Measurements from ENCODE around the gene EGF. TPM values are rescaled to one million over a fixed set of nuclear protein-coding genes. Genes with fewer than 3 reads are reported as not detected.

EGF gene
- total RNA-seq, 2 experiments from 2014 or later = not detected

DNA sequence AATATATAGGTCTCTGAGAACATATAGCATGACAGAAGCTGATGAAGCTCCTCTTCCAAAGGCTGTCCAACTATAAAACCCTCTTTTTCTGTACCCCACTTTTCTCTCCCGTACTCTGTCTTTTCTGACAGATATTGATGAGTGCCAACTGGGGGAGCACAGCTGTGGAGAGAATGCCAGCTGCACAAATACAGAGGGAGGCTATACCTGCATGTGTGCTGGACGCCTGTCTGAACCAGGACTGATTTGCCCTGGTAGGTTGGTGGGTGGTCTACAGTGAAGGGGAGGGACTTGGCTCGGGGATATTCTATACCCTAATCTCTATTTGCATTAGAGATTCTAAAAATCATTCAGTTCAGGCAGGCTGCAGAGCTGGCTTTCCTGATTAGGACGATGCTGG lies 80.4 kb downstream of the EGF start:
- Histone ChIP-seq H3K9me2 (ENCODE audit: insufficient read depth, low read length) (no peaks in the 10 kb centered on the region), H3K4me1 (ENCODE audit: insufficient read depth, low read length, poor library complexity, severe bottlenecking) (peaks cover 76% of the 10 kb centered on the region), H3K27ac (ENCODE audit: low read depth, low read length, poor library complexity, severe bottlenecking) (no peak overlapping the region), H3K4me3 (ENCODE audit: low read depth, low read length, poor library complexity, severe bottlenecking) (no peak overlapping the region), H2AFZ (ENCODE audit: low read length) (peak overlapping the region; percentile 89; the same call in 1 of the 2 replicates), H4K20me1 (ENCODE audit: insufficient read depth, low read length) (no peaks in the 10 kb centered on the region), H3K36me3 (ENCODE audit: insufficient read depth, low read length) (no peaks in the 10 kb centered on the region), H3K79me2 (ENCODE audit: insufficient read depth, low read depth, low read length) (no peaks in the 10 kb centered on the region), H3K9me3 (ENCODE audit: low read length) (no peaks in the 10 kb centered on the region), H3K4me2 (ENCODE audit: low read length) (peak overlapping the region; percentile 60)
- ChIA-PET CTCF (ENCODE audit: unreplicated experiment) (no interaction called here), POLR2A (interaction anchor here (0.5 to 1.1 kb wide), 7 partner anchors 211 to 840 kb away, joined by 3 to 5 read pairs (median 4); no protein-coding TSS in a partner anchor)
- DNase-seq (ENCODE audit: low spot score) = no peak
- TF ChIP-seq, protein P1, sequence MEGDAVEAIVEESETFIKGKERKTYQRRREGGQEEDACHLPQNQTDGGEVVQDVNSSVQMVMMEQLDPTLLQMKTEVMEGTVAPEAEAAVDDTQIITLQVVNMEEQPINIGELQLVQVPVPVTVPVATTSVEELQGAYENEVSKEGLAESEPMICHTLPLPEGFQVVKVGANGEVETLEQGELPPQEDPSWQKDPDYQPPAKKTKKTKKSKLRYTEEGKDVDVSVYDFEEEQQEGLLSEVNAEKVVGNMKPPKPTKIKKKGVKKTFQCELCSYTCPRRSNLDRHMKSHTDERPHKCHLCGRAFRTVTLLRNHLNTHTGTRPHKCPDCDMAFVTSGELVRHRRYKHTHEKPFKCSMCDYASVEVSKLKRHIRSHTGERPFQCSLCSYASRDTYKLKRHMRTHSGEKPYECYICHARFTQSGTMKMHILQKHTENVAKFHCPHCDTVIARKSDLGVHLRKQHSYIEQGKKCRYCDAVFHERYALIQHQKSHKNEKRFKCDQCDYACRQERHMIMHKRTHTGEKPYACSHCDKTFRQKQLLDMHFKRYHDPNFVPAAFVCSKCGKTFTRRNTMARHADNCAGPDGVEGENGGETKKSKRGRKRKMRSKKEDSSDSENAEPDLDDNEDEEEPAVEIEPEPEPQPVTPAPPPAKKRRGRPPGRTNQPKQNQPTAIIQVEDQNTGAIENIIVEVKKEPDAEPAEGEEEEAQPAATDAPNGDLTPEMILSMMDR (conservative IDR thresholded peaks at IDR 0.05; ENCODE audit: low read length) = no peak
- no peak for TF ChIP-seq EZH2phosphoT487 (IDR thresholded peaks at IDR 0.05; ENCODE audit: borderline replicate concordance, low read depth, low read length)
- no TSS peak for BruUV-seq (replicated peaks)
- intact Hi-C loops (cut with micrococcal nuclease; ENCODE audit: unreplicated experiment) = loop anchor here (5.0 to 10.0 kb wide), 3 partner anchors 436 to 712 kb away; partner anchors contain the start of gene SEC24B

DNA sequence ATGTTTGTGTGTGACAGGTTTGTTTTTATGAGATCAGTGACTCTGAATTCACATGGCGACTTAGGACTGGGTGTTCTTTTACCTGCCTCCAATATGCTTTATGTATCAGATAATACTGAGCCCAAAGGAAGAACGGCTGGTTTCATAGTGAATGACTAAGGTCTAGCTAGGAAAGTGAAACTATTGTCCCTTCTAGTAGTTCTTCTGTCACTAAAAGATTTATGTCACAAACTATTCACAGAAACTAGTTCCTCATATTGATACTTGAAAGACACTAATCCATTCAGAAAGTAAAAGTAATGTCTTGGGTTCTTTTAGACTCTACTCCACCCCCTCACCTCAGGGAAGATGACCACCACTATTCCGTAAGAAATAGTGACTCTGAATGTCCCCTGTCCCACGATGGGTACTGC lies 81.7 kb downstream of the EGF start:
- Histone ChIP-seq H3K4me1 (ENCODE audit: insufficient read depth, low read length, poor library complexity, severe bottlenecking) (peaks cover 67% of the 10 kb centered on the region), H3K79me2 (ENCODE audit: insufficient read depth, low read depth, low read length) (no peaks in the 10 kb centered on the region), H3K27ac (ENCODE audit: low read depth, low read length, poor library complexity, severe bottlenecking) (no peak overlapping the region), H3K9me2 (ENCODE audit: insufficient read depth, low read length) (no peaks in the 10 kb centered on the region), H3K4me2 (ENCODE audit: low read length) (peak overlapping the region; percentile 60), H4K20me1 (ENCODE audit: insufficient read depth, low read length) (no peaks in the 10 kb centered on the region), H3K36me3 (ENCODE audit: insufficient read depth, low read length) (no peaks in the 10 kb centered on the region), H3K9me3 (ENCODE audit: low read length) (no peaks in the 10 kb centered on the region), H2AFZ (ENCODE audit: low read length) (peak overlapping the region; percentile 89), H3K4me3 (ENCODE audit: low read depth, low read length, poor library complexity, severe bottlenecking) (peak overlapping the region; percentile 23)
- no peak for TF ChIP-seq EZH2phosphoT487 (IDR thresholded peaks at IDR 0.05; ENCODE audit: borderline replicate concordance, low read depth, low read length)
- TF ChIP-seq, protein P1 (conservative IDR thresholded peaks at IDR 0.05; ENCODE audit: low read length) = no peak
- CTCF ChIA-PET (ENCODE audit: unreplicated experiment) = no interaction called here
- DNase-seq (ENCODE audit: low spot score) = peak; percentile 35
- POLR2A ChIA-PET = interaction anchor here (0.6 to 1.1 kb wide), 7 partner anchors 19 to 537 kb away, joined by 3 to 7 read pairs (median 3); partner anchors contain the start of gene ELOVL6
- intact Hi-C loops (cut with micrococcal nuclease; ENCODE audit: unreplicated experiment) = loop anchor here (5.0 to 10.0 kb wide), 3 partner anchors 437 to 710 kb away; partner anchors contain the start of gene SEC24B
- BruUV-seq (replicated peaks) = no TSS peak

DNA sequence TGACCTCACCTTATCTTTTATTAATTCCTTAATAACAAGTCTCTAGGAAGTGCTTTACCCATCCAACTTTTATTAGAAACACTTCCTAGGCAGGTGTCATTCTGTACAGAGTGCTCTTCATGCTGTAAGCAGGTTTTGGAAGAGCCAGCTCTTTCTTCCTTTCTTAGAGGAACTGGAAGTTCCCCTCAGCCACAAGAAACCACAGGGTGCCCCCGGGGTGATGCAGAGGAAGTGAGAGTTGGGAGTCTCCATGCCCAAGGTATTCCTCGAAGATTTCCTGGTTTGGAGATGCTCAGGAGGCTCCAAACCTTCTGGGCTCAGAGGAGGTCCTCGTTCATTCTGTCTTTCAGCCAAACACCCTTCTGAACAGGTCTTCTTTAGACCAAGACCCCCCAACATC lies 83.8 kb downstream of the EGF start:
- Histone ChIP-seq H4K20me1 (ENCODE audit: insufficient read depth, low read length) (no peaks in the 10 kb centered on the region), H3K9me2 (ENCODE audit: insufficient read depth, low read length) (no peaks in the 10 kb centered on the region), H3K9me3 (ENCODE audit: low read length) (no peaks in the 10 kb centered on the region), H3K4me1 (ENCODE audit: insufficient read depth, low read length, poor library complexity, severe bottlenecking) (peaks cover 51% of the 10 kb centered on the region), H3K4me2 (ENCODE audit: low read length) (no peak overlapping the region), H3K79me2 (ENCODE audit: insufficient read depth, low read depth, low read length) (no peaks in the 10 kb centered on the region), H3K27ac (ENCODE audit: low read depth, low read length, poor library complexity, severe bottlenecking) (no peak overlapping the region), H3K4me3 (ENCODE audit: low read depth, low read length, poor library complexity, severe bottlenecking) (no peak overlapping the region), H3K36me3 (ENCODE audit: insufficient read depth, low read length) (no peaks in the 10 kb centered on the region), H2AFZ (ENCODE audit: low read length) (no peak overlapping the region)
- no TSS peak for BruUV-seq (replicated peaks)
- POLR2A ChIA-PET = interaction anchor here (0.6 kb wide), 2 partner anchors 28 to 179 kb away, joined by 3 read pairs; no protein-coding TSS in a partner anchor
- DNase-seq (ENCODE audit: low spot score) = peak; percentile 29
- CTCF ChIA-PET (ENCODE audit: unreplicated experiment) = interaction anchor here (0.6 kb wide), 1 partner anchor 18 kb away, joined by 3 read pairs; no protein-coding TSS in a partner anchor
- intact Hi-C loops (cut with micrococcal nuclease; ENCODE audit: unreplicated experiment) = loop anchor here (10.0 kb wide), 1 partner anchor 708 kb away; no protein-coding TSS in a partner anchor
- TF ChIP-seq, protein P1 (conservative IDR thresholded peaks at IDR 0.05; ENCODE audit: low read length) = no peak
- TF ChIP-seq EZH2phosphoT487 (IDR thresholded peaks at IDR 0.05; ENCODE audit: borderline replicate concordance, low read depth, low read length) = no peak

Measured in OCI-LY7 (cell line).